Keratinocyte (primary cell): ENCODE results near the gene INHBB. TPM values are rescaled to one million over a fixed set of nuclear protein-coding genes. Genes with fewer than 3 reads are reported as not detected.

Source experiments
- DNase-seq: peaks from one replicate; pipeline ENCODE4 v3.0.0-alpha.2; 2011; ENCODE audit warnings: low read depth, missing footprints, low spot score
- FAIRE-seq: peaks from 2 replicates; lab custom pipeline; 2011; peaks lifted over from hg19 to GRCh38; lab: Jason Lieb, UNC
- H2AFZ ChIP-seq: 2 replicates; pipeline ENCODE4 v1.6.0; 2012; ENCODE audit warnings: low read length, control low read depth, inconsistent platforms; ENCODE audit not compliant: control insufficient read depth
- H3K27ac ChIP-seq: 2 replicates; pipeline ENCODE4 v1.5.1; 2011; ENCODE audit warnings: low read length; ENCODE audit not compliant: control insufficient read depth, insufficient read depth
- H3K27me3 ChIP-seq: 3 replicates; pipeline ENCODE4 v1.6.0; 2011; ENCODE audit warnings: low read length; ENCODE audit not compliant: control insufficient read depth, insufficient read depth; ENCODE audit errors: extremely low read depth
- H3K36me3 ChIP-seq, 2 experiments: 2 replicates in 1 of 2; 3 replicates in 1 of 2; pipeline ENCODE4 v1.5.1; 2011; ENCODE audit warnings: low read length in 2 of 2, mild to moderate bottlenecking in 1 of 2; ENCODE audit not compliant: control insufficient read depth in 2 of 2, insufficient read depth in 2 of 2; ENCODE audit errors: extremely low read depth in 1 of 2
- H3K4me1 ChIP-seq: 3 replicates; pipeline ENCODE4 v1.5.1; 2011; ENCODE audit warnings: low read length; ENCODE audit not compliant: control insufficient read depth, insufficient read depth; ENCODE audit errors: extremely low read depth
- H3K4me2 ChIP-seq: 3 replicates; pipeline ENCODE4 v1.6.0; 2011; ENCODE audit warnings: low read depth, low read length; ENCODE audit not compliant: control insufficient read depth, insufficient read depth; ENCODE audit errors: extremely low read depth
- H3K4me3 ChIP-seq, 3 experiments: fragments of 200-600 bp in 1 of 3; sonication (generic) in 1 of 3; 2 replicates in 2 of 3; 3 replicates in 1 of 3; pipeline ENCODE4 v1.5.1; 2011 to 2016; ENCODE audit warnings: low read length in 3 of 3, mild to moderate bottlenecking in 3 of 3, control low read depth in 2 of 3, inconsistent platforms in 1 of 3, low read depth in 1 of 3, mixed read lengths in 1 of 3, mixed run types in 1 of 3, moderate library complexity in 1 of 3; ENCODE audit not compliant: control insufficient read depth in 2 of 3, insufficient read depth in 2 of 3; ENCODE audit errors: extremely low read depth in 1 of 3
- H3K79me2 ChIP-seq: 2 replicates; pipeline ENCODE4 v1.6.0; 2012; ENCODE audit warnings: low read length; ENCODE audit not compliant: control insufficient read depth, insufficient read depth
- H3K9ac ChIP-seq: 3 replicates; pipeline ENCODE4 v1.6.0; 2011; ENCODE audit warnings: low read length; ENCODE audit not compliant: control insufficient read depth, insufficient read depth; ENCODE audit errors: extremely low read depth
- H3K9me1 ChIP-seq: 3 replicates; pipeline ENCODE4 v1.6.0; 2011; ENCODE audit warnings: low read length; ENCODE audit not compliant: control insufficient read depth, insufficient read depth; ENCODE audit errors: extremely low read depth
- H3K9me3 ChIP-seq: 2 replicates; pipeline ENCODE4 v1.5.1; 2012; ENCODE audit warnings: low read depth, low read length; ENCODE audit not compliant: control insufficient read depth
- H4K20me1 ChIP-seq: 3 replicates; pipeline ENCODE4 v1.6.0; 2011; ENCODE audit warnings: low read length; ENCODE audit not compliant: control insufficient read depth, insufficient read depth; ENCODE audit errors: extremely low read depth
- CTCF ChIP-seq, 3 experiments: IDR thresholded peaks in 1 of 3; conservative IDR thresholded peaks in 1 of 3; optimal IDR thresholded peaks in 1 of 3; 2 replicates in 2 of 3; 3 replicates in 1 of 3; pipeline versions ENCODE3 to v1.5.1; 2011; ENCODE audit warnings: low read length in 3 of 3, mild to moderate bottlenecking in 3 of 3, moderate library complexity in 2 of 3, control low read depth in 1 of 3, inconsistent platforms in 1 of 3; ENCODE audit not compliant: insufficient read depth in 2 of 3; ENCODE audit errors: extremely low read depth in 1 of 3
- EZH2 ChIP-seq: IDR thresholded peaks from one replicate; pipeline ENCODE4 v1.6.1; 2012; ENCODE audit warnings: inconsistent platforms, mild to moderate bottlenecking, low read length, moderate library complexity
- dilution Hi-C: fragments of 300-500 bp; cut with MboI; formaldehyde crosslinking; loops from one replicate; pipeline ENCODE4 v1.7.0; 2020; ENCODE audit warnings: low sequenced_read_pairs; ENCODE audit not compliant: extremely low pct_ligation_motif_present
- polyA plus RNA-seq, 5 experiments: library from polyadenylated mRNA; depleted of rRNA in 3 of 5; stranded (reverse) in 3 of 5; stranded (forward) in 1 of 5; unstranded in 1 of 5; fragments of >200 nt; gene quantifications; 1 replicate in 1 of 5; 2 replicates in 3 of 5; 3 replicates in 1 of 5; pipeline versions ENCODE4 v1.2.1 to v1.2.3, GENCODE V29; 2011 to 2012; ENCODE audit warnings: missing spikeins in 2 of 5, low read depth in 1 of 5, low replicate concordance in 1 of 5

The INHBB gene
- polyA plus RNA-seq, 1 donor (not counting 4 experiments of a cell fraction or from before 2014, with no cell fraction given), result not detected

- Histone ChIP-seq H3K4me2 (no peak overlapping the region), H3K9ac (no peak overlapping the region), H3K36me3 (no peaks in the 10 kb centered on the region), H3K9me1 (no peaks in the 10 kb centered on the region), H3K79me2 (no peaks in the 10 kb centered on the region), H3K27ac (no peak overlapping the region), H3K4me1 (peaks cover 8% of the 10 kb centered on the region), H4K20me1 (no peaks in the 10 kb centered on the region), H3K9me3 (no peaks in the 10 kb centered on the region), H3K27me3 (no peaks in the 10 kb centered on the region), H3K4me3 (no peak overlapping the region), H2AFZ (no peak overlapping the region)
- FAIRE-seq (no peak), DNase-seq (no peak)
- dilution Hi-C loops, result no loop called here
- TF ChIP-seq EZH2 (no peak), CTCF (optimal IDR thresholded peaks at IDR 0.05 in 1 of 3, IDR thresholded peaks at IDR 0.05 in 1 of 3, conservative IDR thresholded peaks at IDR 0.05 in 1 of 3; ENCODE audit: extremely low read depth in 1 of 3, insufficient read depth in 2 of 3, low read length in 3 of 3) (no peak)
These were observed 22.1 kb downstream of the INHBB start for GRCh38 chr2:120368086-120368485.

GRCh38 chr2:120369250-120369649 is 23.3 kb downstream of the INHBB start:
- no peaks in the 10 kb centered on the region for H3K79me2 ChIP-seq
- no peak overlapping the region for H3K4me2 ChIP-seq
- no peak overlapping the region for H3K9ac ChIP-seq
- H3K27me3 ChIP-seq, result no peaks in the 10 kb centered on the region
- dilution Hi-C loops, result no loop called here
- H4K20me1 ChIP-seq, result no peaks in the 10 kb centered on the region
- TF ChIP-seq EZH2 (no peak), CTCF (optimal IDR thresholded peaks at IDR 0.05 in 1 of 3, IDR thresholded peaks at IDR 0.05 in 1 of 3, conservative IDR thresholded peaks at IDR 0.05 in 1 of 3; ENCODE audit: extremely low read depth in 1 of 3, insufficient read depth in 2 of 3, low read length in 3 of 3) (no peak)
- DNase-seq, result no peak
- H3K9me3 ChIP-seq, result no peaks in the 10 kb centered on the region
- no peaks in the 10 kb centered on the region for H3K9me1 ChIP-seq
- FAIRE-seq, result no peak
- H3K4me3 ChIP-seq, result no peak overlapping the region
- H3K36me3 ChIP-seq, result no peaks in the 10 kb centered on the region
- H2AFZ ChIP-seq, result no peak overlapping the region
- H3K4me1 ChIP-seq, result peaks cover 8% of the 10 kb centered on the region
- H3K27ac ChIP-seq, result no peak overlapping the region
